Measurements from ENCODE around the gene R3HDM2.
"Not testable (repeated sequence)": the region's sequence is repeated elsewhere in the genome, so short reads cannot be mapped to it uniquely, and the experiment has no call there.

R3HDM2 gene

GRCh38 chr12:57397441-57397840 lies 33.4 kb downstream of the R3HDM2 start:
- no peak for DNase-seq (ENCODE audit: low read depth, low spot score)
- H3K4me3 ChIP-seq (ENCODE audit: low read length): no peak overlapping the region

GRCh38 chr12:57395121-57395520 lies 35.7 kb downstream of the R3HDM2 start:
- no peak overlapping the region for H3K4me3 ChIP-seq (ENCODE audit: low read length)
- DNase-seq (ENCODE audit: low read depth, low spot score): no peak

GRCh38 chr12:57390174-57390573 lies 40.7 kb downstream of the R3HDM2 start:
- DNase-seq (ENCODE audit: low read depth, low spot score): no peak
- H3K4me3 ChIP-seq (ENCODE audit: low read length): no peak overlapping the region

GRCh38 chr12:57389033-57389432 lies 41.8 kb downstream of the R3HDM2 start:
- DNase-seq (ENCODE audit: low read depth, low spot score): no peak
- no peak overlapping the region for H3K4me3 ChIP-seq (ENCODE audit: low read length)

- no peak overlapping the region for H3K4me3 ChIP-seq (ENCODE audit: low read length)
- no peak for DNase-seq (ENCODE audit: low read depth, low spot score)
These were observed 42.4 kb downstream of the R3HDM2 start for GRCh38 chr12:57388425-57388824.

GRCh38 chr12:57386187-57386720 lies 44.6 kb downstream of the R3HDM2 start:
- H3K4me3 ChIP-seq (ENCODE audit: low read length): no peak overlapping the region
- no peak for DNase-seq (ENCODE audit: low read depth, low spot score)

- no peak overlapping the region for H3K4me3 ChIP-seq (ENCODE audit: low read length)
- no peak for DNase-seq (ENCODE audit: low read depth, low spot score)
These were observed 45.3 kb downstream of the R3HDM2 start for GRCh38 chr12:57385586-57385985.

GRCh38 chr12:57384478-57384877 lies 46.4 kb downstream of the R3HDM2 start:
- no peak for DNase-seq (ENCODE audit: low read depth, low spot score)
- H3K4me3 ChIP-seq (ENCODE audit: low read length): no peak overlapping the region

GRCh38 chr12:57381693-57382220 lies 49.1 kb downstream of the R3HDM2 start:
- H3K4me3 ChIP-seq (ENCODE audit: low read length): no peak overlapping the region
- DNase-seq (ENCODE audit: low read depth, low spot score): no peak

GRCh38 chr12:57380300-57380699 lies 50.5 kb downstream of the R3HDM2 start:
- H3K4me3 ChIP-seq (ENCODE audit: low read length): no peak overlapping the region
- no peak for DNase-seq (ENCODE audit: low read depth, low spot score)

GRCh38 chr12:57377103-57377840 lies 53.6 kb downstream of the R3HDM2 start:
- no peak for DNase-seq (ENCODE audit: low read depth, low spot score)
- no peak overlapping the region for H3K4me3 ChIP-seq (ENCODE audit: low read length)

GRCh38 chr12:57372233-57372632 lies 58.6 kb downstream of the R3HDM2 start:
- no peak overlapping the region for H3K4me3 ChIP-seq (ENCODE audit: low read length)
- no peak for DNase-seq (ENCODE audit: low read depth, low spot score)

GRCh38 chr12:57370696-57371095 lies 60.1 kb downstream of the R3HDM2 start:
- H3K4me3 ChIP-seq (ENCODE audit: low read length): no peak overlapping the region
- DNase-seq (ENCODE audit: low read depth, low spot score): no peak

- H3K4me3 ChIP-seq (ENCODE audit: low read length): no peak overlapping the region
- no peak for DNase-seq (ENCODE audit: low read depth, low spot score)
These were observed 60.8 kb downstream of the R3HDM2 start for GRCh38 chr12:57370072-57370471.

GRCh38 chr12:57369202-57369601 lies 61.6 kb downstream of the R3HDM2 start:
- H3K4me3 ChIP-seq (ENCODE audit: low read length): no peak overlapping the region
- DNase-seq (ENCODE audit: low read depth, low spot score): no peak

GRCh38 chr12:57368349-57369095 lies 62.3 kb downstream of the R3HDM2 start:
- DNase-seq (ENCODE audit: low read depth, low spot score): no peak
- H3K4me3 ChIP-seq (ENCODE audit: low read length): no peak overlapping the region

- no peak overlapping the region for H3K4me3 ChIP-seq (ENCODE audit: low read length)
- no peak for DNase-seq (ENCODE audit: low read depth, low spot score)
These were observed 63.7 kb downstream of the R3HDM2 start for GRCh38 chr12:57367121-57367520.

- no peak overlapping the region for H3K4me3 ChIP-seq (ENCODE audit: low read length)
- DNase-seq (ENCODE audit: low read depth, low spot score): no peak
These were observed 64.5 kb downstream of the R3HDM2 start for GRCh38 chr12:57366315-57366714.

- not testable (repeated sequence) for DNase-seq (ENCODE audit: low read depth, low spot score); H3K4me3 ChIP-seq (ENCODE audit: low read length)
These were observed 66.7 kb downstream of the R3HDM2 start for GRCh38 chr12:57364156-57364555.

GRCh38 chr12:57360468-57360867 lies 70.4 kb downstream of the R3HDM2 start:
- no peak overlapping the region for H3K4me3 ChIP-seq (ENCODE audit: low read length)
- no peak for DNase-seq (ENCODE audit: low read depth, low spot score)
